H1 (cell line): Measurements from ENCODE around the gene NF1. TPM values are rescaled to one million over a fixed set of nuclear protein-coding genes. Genes with fewer than 3 reads are reported as not detected.
A peak's percentile ranks its signal among the peaks of the same experiment; 100 is the strongest.

ENCODE experiments used
- BACH1 ChIP-seq: IDR thresholded peaks from 2 replicates; pipeline ENCODE4 v1.6.1; 2012; ENCODE audit warnings: low read length, improper control_type of control experiment
- CBX5 ChIP-seq: fragments of 300-800, 300-1000 bp; sonication (generic); IDR thresholded peaks from 2 replicates; pipeline ENCODE4 v1.7.1; 2016; ENCODE audit warnings: antibody characterized with exemption, low read length, low read depth
- CEBPB ChIP-seq: IDR thresholded peaks from 2 replicates; pipeline ENCODE4 v1.6.1; 2012; ENCODE audit warnings: low read depth, low read length
- CHD2 ChIP-seq: IDR thresholded peaks from 2 replicates; pipeline ENCODE4 v1.6.1; 2012; ENCODE audit warnings: low read length, improper control_type of control experiment
- GABPA ChIP-seq: IDR thresholded peaks from 2 replicates; pipeline ENCODE4 v1.6.1; 2011; ENCODE audit warnings: mild to moderate bottlenecking, low read length, moderate library complexity, borderline replicate concordance; ENCODE audit not compliant: insufficient read depth
- KDM5A ChIP-seq: fragments of 200-600 bp; IDR thresholded peaks from 2 replicates; pipeline ENCODE4 v1.7.1; 2012; ENCODE audit warnings: mild to moderate bottlenecking, low read length, inconsistent platforms, mixed read lengths
- MAFK ChIP-seq: IDR thresholded peaks from 2 replicates; pipeline ENCODE4 v1.6.1; 2012; ENCODE audit warnings: low read depth, mild to moderate bottlenecking, improper control_type of control experiment, low read length
- SP2 ChIP-seq: IDR thresholded peaks from 2 replicates; pipeline ENCODE4 v1.6.1; 2012; ENCODE audit warnings: mild to moderate bottlenecking, low read length, inconsistent platforms
- TAF7 ChIP-seq: optimal IDR thresholded peaks from 2 replicates; pipeline ENCODE3; 2011; ENCODE audit warnings: low read depth, mild to moderate bottlenecking, inconsistent platforms, low read length, moderate library complexity, borderline replicate concordance
- ZNF274 ChIP-seq: IDR thresholded peaks from 2 replicates; pipeline ENCODE4 v1.7.0; 2012; ENCODE audit warnings: low read length, borderline replicate concordance; ENCODE audit errors: extremely low read depth
- polyA plus RNA-seq, 7 experiments: library from polyadenylated mRNA; depleted of rRNA in 3 of 7; stranded (reverse) in 5 of 7; unstranded in 2 of 7; fragments of >200 nt in 5 of 7; fragments of 200-250 nt in 2 of 7; gene quantifications; 1 replicate in 5 of 7; 2 replicates in 1 of 7; 4 replicates in 1 of 7; pipeline versions ENCODE4 v1.2.1 to v1.2.3, GENCODE V29; 2011 to 2013; ENCODE audit warnings: missing spikeins in 2 of 7, mixed read lengths in 2 of 7
- total RNA-seq: library from RNA; stranded (reverse); fragmentation: NEBNext Ultra II Directional; extraction: Animal tissue kit (Norgen Biotek cat#: 25700); gene quantifications from 2 replicates; pipeline ENCODE4 v1.2.1, GENCODE V29; 2021
- TF ChIP-seq, protein P1 (sequence below): IDR thresholded peaks from 2 replicates; pipeline ENCODE4 v1.6.1; 2012; ENCODE audit warnings: inconsistent platforms
- TF ChIP-seq, protein P2 (sequence below): IDR thresholded peaks from 2 replicates; pipeline ENCODE4 v1.6.1; 2012; ENCODE audit warnings: low read length, inconsistent platforms

NF1 gene
- total and polyA plus RNA-seq, 2 of the 8 experiments (the other 6 are each of a cell fraction or from before 2014, with no cell fraction given): 19.3 to 29.6 TPM

DNA sequence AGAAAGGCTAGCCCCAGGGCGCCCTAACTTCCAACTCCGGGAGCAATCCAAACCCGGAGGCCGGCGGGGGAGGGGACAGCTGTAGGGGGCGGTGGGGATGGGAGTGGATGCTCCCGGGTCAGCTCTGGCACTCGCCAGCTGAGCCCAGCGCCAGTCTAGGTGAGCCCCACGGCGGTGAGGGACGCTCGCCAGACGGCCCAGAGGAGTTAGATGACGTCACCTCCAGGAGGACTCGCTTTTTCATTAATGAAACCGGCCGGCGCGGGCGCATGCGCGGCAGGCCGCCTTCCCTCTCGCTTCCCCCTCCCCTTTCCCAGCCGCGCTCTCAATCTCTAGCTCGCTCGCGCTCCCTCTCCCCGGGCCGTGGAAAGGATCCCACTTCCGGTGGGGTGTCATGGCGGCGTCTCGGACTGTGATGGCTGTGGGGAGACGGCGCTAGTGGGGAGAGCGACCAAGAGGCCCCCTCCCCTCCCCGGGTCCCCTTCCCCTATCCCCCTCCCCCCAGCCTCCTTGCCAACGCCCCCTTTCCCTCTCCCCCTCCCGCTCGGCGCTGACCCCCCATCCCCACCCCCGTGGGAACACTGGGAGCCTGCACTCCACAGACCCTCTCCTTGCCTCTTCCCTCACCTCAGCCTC lies at the start of gene NF1 (continued):
- TF ChIP-seq TAF7 (peak; percentile 42), MAFK (no peak), SP2 (no peak), GABPA (no peak), BACH1 (0 out of 2 replicates have a peak, but pooled peaks have one; percentile 60), KDM5A (no peak), CHD2 (no peak), ZNF274 (no peak), CBX5 (no peak), CEBPB (no peak)
- TF ChIP-seq, protein P1, sequence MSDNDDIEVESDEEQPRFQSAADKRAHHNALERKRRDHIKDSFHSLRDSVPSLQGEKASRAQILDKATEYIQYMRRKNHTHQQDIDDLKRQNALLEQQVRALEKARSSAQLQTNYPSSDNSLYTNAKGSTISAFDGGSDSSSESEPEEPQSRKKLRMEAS: peak; percentile 36; the same call in 1 of the 2 replicates
- TF ChIP-seq, protein P2, sequence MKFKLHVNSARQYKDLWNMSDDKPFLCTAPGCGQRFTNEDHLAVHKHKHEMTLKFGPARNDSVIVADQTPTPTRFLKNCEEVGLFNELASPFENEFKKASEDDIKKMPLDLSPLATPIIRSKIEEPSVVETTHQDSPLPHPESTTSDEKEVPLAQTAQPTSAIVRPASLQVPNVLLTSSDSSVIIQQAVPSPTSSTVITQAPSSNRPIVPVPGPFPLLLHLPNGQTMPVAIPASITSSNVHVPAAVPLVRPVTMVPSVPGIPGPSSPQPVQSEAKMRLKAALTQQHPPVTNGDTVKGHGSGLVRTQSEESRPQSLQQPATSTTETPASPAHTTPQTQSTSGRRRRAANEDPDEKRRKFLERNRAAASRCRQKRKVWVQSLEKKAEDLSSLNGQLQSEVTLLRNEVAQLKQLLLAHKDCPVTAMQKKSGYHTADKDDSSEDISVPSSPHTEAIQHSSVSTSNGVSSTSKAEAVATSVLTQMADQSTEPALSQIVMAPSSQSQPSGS: peak; percentile 94
